ENCODE measurements around the gene KLK7.

DNA sequence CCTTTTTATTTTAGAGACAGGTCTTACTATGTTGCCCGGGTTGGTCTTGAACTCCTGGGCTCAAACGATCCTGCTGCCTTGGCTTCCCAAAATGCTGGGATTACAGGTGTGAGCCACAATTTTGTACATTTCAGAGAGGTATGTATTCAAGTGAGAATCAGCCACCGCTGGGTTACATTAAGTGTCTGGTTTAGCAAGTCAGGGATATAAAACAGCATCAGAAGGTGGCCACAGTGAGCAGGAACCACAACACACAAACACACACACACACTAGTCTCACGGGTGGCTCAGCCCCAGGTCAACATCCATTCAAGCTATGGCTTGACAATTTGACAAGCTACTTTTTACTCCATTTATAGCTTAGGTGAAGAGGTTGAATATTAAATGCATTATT is 51.0 kb downstream of the KLK7 start:
- no peak for TF ChIP-seq CTCF (IDR thresholded peaks at IDR 0.05; ENCODE audit: borderline replicate concordance, extremely low read depth, low read length, poor library complexity, severe bottlenecking)
- TF ChIP-seq EZH2 (IDR thresholded peaks at IDR 0.05; ENCODE audit: borderline replicate concordance, low read depth, low read length, severe bottlenecking) = no peak

All from DND-41 (cell line).